HG03066 (cell line): ENCODE measurements around the gene RPS2.
A peak's percentile ranks its signal among the peaks of the same experiment; 100 is the strongest.
"Not testable (repeated sequence)": the region's sequence is repeated elsewhere in the genome, so short reads cannot be mapped to it uniquely, and the experiment has no call there.

Source experiments
- ATAC-seq: cut with Tn5 transposase; IDR thresholded peaks from one replicate; pipeline ENCODE4 v1.9.1; 2021; ENCODE audit warnings: low read depth; ENCODE audit not compliant: unreplicated experiment

The RPS2 gene

DNA sequence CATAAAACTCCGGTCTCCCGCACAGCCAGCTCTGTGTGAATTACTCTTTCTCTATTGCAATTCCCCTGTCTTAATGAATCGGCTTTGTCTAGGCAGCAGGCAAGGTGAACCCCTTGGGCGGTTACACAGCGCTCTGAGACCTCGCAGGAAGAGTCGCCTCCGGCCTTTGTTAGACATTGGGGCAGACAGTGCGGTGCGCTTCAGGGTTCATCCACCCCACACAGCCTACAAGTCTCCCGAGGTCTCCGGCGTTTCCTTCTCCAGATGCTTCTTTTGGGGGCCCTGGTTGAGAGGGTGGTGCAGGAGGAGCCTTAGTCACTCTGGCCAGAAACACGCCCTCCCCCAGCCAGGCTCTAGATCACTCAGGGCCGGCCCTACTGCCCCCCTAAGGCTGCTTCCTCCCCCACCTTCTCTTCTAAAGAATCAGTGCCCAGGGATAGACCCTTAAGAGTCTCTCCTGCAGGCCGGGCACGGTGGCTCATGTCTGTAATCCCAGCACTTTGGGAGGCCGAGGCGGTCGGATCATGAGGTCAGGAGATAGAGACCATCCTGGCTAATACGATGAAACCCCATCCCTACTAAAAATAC lies 19.9 kb downstream of the RPS2 start:
- ATAC-seq: no peak

DNA sequence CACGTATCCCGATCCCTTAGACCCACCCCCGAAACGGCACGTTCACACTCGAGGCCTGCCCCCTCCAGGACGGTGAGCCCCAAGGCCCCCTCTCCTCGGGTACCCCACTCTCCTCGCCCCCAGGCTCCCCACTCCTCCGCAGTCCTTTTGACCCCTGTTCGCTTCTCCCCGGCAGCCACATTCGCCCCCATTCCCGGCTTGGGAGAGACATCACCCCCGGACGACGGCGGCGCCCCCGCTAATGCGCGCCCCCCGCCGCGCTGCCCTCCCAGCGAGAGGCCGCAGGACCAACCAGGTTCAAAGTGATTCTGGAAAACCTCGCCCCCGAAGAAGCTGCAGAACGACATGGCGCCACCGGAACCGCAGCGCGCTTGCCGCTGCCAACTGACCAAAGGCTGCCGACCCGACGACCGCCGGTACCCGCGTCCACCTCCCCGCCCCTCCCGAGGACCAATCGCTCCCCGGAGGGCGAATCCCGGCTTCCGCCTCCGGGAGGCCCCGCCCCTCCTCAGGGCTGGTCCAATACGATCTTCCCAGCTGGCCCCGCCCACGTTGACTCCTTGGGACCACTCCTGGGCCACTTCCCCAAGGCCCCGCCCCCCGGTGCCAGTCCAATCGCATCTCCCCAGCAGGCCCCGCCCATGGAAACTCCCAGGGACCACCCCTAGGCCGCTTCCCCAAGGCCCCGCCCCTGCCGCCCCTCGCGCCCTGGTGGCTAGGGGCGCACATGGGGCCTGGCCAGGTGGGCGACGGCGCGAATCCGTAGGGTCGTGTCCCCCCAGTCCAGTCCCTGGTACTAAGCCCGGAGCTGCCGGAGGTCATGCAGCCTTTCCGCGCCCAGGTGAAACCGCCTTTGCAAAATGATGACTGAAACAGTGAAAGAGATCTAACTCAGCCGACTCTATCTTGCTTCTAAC lies 21.6 kb downstream of the RPS2 start, which contains the start of gene MSRB1:
Gene MSRB1, minus strand, starts transcription at position 390 of the 917 bp plus-strand sequence. Its CDS starts 43 bp downstream, at position 347.
- peak; percentile 83 for ATAC-seq

DNA sequence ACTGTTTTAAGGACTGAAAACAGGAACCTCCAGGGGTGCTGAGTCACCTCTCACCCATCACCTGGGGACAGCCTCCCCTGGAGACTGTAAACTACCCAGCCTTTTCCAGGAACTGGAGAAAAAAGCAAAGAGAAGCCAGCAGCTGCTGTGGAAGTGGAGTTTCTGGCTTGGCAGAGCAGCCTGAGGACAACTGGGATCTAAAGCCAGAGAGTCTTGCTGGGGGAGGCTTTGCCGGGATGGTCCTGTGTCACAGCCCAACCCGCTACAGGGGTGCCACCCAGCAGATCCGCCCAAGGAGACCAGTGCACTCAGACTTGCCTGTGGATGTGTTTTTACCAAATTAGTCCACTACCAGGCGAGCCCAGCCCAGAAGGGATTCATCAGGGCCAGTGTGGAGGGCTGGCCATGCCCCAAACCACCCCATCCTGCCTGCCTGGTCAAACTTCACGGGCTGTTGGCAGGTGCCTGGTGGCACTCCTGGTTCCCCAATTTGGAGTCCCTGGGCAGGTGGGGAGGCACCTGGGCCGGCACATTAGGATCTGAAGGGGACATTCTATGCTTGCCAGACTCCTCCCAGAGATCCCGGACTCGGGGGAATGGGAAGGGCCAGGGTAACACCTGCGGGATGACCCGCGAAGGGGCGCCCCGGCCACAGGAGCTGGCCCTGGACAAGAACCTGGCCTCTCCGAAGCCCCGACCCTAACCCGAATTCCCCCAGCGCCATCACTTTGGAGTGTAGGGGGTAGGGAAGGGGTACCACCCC lies 22.4 kb downstream of the RPS2 start:
- ATAC-seq: no peak

DNA sequence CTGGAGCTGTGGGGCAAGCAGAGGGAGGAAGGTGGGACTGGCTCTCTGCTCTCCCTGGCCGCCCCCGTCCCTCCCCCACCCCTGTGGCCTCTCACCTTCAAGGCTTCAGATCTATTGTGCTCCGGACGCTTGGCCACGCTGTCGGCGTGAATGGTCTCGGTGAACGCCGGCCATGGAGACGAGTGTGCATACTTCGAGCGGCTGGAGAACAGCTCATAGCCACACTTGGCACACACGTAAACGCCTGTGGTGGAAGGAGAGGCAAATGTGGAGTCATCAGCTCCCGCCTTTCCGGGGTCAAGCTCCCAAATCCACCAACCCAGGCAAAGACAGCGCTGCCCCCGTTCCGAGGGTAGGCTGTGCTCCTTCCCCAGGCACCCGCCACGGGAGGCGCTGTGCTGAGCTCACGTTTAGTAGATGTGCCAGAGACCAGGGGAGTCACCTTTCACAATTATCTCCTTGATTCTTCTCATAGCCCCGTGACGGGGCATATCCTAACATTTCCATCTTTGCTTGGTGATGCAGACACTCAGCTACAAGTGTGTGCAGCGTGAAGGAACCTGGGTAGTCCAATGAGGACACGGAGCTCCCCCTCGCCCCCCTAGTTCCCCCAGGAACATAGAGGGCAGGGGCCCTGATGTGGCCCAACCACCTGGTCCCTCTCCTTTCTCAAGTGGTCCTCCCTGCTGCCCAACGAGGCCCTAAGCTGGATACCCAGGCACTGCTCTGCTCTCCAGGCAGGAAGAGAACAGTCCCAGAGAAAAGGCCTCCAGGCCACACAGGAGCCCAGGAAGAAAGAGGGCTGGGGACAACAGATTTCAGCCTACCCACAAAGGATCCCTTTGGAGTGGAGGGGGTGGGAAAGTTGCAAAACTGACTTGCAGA lies 23.2 kb downstream of the RPS2 start:
- ATAC-seq: no peak

DNA sequence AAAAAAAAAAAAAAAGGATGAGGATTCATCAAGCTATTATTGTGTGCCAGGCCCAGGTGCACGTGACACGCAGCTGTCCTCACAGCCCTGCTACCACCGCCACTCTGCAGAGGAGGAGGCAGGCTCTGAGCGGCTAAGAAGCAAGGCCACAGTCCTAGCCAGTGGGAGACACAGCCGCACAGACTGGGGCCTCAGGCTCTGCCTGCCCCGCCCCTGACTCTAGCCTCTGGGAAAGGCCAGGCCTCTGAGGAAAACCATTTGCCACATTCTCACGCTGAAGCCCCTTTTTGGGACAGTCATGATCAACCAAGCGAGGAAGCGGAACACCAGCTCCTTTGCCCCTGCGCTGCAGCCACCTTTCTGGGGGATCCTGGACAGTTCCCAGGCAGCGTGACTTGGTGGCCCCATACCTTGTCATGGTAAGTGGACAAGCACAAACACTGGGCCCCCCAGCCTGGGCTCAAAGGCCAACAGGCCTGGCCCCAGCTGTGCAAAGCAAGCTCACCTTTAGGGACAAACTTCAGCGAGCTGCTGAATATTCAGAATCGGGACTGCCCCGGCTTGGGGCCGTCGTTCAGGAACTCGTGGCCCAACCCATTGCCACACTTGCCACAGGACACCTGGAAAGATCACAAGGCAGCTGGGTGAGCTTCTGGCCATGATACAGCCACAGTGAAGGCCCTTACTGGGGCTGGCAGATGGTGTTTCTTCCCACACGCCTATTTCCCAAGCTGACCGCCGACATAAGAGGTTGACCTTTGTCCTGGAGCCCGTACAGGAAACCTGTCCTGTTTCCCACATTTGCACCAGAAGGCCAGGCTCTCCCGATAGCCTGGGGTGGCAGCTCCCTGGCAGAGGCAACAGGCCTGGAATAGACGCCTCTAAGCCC lies 24.1 kb downstream of the RPS2 start:
- no peak for ATAC-seq

DNA sequence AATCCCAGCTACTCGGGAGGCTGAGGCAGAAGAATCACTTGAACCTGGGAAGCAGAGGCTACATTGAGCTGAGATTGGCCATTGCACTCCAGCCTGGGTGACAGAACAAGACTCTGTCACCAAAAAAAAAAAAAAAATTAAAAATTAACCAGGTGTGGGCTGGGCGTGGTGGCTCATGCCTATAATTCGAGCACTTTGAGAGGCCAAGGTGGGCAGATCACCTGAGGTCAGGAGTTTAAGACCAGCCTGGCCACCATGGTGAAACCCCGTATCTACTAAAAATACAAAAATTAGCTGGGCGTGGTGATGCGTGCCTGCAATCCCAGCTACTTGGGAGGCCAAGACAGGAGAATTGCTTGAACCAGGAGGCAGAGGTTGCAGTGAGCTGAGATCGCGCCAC lies 24.8 kb downstream of the RPS2 start:
- not testable (repeated sequence) for ATAC-seq

DNA sequence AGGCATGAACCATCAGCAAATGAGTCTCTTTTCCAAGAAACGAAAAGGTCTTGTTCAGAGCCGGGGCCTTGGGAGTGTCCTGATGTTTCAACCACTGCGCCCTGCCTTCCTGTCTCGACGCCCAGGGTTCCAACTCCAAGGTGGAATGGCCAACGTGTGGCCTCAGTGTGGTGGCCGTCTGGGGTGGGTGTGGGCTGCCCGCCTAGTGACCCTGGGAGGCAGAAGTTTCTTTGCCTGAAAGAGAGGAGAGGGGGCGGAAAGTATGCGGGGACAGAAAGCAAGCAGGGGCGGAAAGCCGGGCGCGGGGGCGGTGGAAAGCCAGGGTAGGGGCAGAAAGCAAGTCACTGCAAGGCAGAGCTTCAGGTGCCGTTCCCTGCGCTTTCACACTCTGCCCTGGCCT lies 25.7 kb downstream of the RPS2 start:
- ATAC-seq: no peak

DNA sequence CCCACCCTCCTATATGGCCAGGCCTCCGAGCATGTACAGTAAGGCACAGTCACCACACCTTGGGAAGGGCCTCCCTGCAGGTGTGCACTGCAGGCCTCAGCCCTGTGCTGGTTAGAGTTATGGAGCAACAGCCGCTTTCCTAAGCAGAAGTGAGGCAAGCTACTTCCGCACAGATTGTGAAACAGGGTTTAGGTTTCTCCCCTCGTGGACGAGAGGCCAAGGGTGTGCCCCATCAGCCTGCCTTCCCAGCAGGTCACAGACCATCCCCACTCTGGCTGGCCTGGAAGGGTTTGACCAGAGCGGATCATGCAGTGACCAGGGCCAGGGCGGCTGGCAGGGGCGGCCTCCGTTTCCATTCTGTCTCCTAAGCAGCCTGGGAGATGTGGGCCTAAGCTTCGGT lies 26.3 kb downstream of the RPS2 start:
- no peak for ATAC-seq

DNA sequence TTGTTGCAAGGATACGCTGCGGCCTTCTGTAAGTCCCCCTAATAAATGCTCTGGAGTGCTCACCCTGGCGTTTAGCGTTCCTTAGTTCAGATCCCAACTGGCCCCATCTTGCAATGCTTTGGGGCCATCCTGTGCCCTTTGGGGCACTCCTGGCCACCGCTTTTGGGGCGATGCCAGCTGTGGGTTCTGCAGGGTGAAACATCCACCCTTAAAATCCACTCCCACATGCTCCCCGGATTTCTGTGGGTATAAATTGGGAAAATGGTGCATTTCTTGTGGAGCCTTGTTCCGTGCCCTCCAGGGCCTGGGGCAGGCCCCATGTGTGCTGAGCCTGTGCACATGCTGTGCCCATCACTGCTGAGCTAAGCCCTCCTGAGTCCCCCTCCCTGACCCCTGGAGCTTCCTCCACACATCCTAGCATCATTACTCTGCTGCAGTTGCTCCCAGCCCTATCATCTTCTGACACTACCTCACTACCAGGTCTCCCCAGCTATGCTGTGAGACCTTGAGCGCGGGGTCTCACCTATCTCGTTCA lies 27.6 kb downstream of the RPS2 start:
- ATAC-seq: no peak

DNA sequence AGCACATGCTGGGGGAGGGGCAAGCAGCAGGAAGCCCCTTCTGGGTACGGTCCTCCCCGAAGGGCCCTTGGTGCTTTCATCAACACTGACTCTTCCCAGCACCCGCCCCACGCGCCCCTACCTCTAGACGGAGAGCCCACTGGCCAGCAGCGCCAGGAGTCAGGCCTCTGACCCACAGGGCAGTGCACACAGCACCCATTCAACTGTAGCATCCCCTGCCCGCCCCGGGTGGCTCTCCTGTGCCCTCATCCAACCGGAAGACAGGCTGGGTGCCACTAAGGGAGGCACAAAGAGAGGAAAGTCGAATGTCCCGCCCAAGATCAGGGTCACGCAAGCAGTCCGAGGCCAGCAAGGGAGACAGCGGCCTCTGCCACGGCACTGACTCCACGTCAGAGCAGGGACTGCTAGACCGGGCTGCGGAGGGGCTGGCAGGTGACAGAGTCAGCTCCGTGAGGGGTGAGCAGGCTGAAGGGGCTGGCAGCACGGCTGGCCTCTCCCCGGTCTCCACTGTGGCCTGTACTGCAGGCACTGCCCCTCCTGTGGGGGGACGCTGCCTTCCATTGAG lies 31.4 kb downstream of the RPS2 start:
- no peak for ATAC-seq

DNA sequence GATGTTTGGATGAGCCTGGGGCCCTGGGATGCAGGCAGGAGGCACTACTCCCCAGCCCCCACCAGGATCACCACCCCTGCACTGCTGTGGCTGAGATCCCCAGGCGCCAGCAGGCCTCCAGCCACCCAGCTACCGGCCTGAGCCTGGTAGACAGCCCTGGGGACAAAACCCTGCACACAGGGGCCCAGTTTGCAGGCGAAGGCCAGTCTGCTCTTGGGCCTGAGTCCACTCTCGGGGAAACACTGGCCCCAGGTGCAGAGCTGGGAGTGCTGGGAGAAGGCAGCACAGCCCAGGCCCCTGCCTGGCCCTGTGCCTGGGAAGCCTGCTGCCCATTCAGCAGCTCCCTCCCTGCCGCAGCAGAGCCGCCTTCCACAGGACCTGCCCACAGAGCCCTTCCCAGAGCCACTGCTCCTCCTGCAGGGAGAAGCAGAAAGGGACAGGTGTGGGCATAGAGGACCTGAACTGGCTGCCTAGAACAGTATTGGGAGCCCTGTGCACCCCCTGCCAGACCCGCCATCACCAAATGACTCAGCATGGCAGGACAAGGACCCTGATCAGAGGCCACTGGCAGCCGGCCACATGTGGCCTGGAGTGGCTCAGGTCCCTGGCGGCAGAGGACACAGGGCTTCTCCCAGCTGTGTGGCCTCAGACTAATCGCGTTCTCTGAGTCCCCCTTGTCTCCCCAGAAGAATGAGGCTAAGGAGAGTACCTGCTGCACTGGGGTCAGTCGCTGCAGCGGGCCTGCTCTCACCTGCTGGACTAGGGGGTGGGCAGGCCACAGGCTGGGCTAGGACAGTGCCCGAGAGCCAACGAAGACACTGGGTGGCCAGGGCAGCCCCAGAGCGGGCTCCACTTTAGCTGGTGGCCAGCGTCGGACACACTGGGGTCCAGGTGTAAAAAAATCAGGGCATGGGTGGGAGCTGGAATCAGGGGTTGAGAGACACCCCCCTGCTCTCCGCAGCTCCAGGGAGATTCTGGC lies 32.3 kb downstream of the RPS2 start:
- ATAC-seq: no peak

DNA sequence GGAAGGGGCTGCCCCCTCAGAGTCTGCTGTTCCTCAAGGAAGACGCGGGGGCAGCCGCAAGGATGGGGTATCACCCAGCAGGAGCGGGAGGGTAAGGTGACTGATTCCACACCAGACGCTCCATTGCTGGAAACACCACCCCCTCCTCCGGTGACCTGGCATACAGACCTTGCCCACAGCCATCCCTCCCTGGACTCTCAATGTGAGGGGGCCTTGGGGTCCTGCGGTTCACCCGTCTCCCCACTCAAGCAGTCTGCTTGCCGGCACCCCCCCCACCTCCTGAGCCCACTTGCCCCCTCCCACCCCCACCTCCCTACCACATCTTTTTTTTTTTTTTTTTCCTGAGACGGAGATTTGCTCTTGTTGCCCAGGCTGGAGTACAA lies 34.3 kb downstream of the RPS2 start:
- ATAC-seq: no peak

DNA sequence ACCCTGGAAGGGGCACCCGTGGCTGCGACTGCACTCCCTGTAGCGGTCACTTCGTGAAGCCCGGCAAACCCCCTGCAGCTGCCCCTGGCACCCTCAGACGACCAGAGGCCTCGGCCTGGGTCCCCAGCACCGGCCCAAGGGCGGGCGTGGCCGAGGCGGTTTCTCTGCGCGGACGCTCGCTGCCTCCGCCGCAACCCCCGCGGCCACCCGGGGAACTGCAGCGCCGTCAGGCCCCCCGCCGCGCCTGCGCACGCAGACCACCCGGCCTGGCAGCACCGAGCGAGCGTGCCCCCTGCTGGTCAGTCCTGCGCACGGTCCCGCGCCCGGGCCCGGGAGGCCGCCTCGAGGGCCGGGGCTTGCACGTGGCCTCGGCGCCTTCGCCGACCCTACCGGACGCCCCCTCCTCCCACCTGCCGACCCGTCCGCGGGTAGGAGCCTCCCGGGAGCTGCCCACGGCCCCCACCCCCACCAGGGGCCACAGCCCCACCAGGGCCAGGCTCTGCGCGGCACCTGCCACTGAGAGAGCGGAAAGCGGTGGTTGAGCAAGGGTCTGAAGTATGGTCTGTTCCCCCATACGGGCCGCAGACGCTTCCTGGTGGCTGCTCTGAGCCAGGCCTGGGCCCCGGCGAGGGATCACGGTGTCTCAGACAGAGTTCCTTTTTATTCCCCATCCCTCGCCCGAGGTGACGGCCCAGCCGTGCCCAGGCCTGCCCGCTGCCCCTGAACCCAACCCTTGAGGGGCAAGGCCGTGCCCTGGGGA lies 34.9 kb downstream of the RPS2 start:
- peak; percentile 75 for ATAC-seq

DNA sequence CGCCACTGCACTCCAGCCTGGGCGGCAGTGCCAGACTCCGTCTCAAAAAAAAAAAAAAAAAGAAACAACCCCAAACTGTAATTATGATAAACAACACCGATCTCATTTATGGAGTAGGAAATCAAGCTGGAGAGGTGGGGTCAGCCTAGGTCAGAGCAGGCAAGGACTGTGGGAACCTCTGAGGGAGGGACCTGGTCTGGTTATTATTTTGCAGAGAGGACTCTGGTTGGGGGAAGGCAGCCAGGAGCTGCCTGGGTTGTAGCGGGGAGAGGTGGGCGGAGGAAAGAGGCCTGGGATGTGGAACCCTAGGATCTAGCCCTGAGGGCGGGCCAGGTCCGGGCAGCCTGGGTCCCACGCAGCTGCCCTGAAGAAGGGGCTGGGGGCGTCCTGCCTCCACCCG lies 35.5 kb downstream of the RPS2 start:
- peak; percentile 21 for ATAC-seq

DNA sequence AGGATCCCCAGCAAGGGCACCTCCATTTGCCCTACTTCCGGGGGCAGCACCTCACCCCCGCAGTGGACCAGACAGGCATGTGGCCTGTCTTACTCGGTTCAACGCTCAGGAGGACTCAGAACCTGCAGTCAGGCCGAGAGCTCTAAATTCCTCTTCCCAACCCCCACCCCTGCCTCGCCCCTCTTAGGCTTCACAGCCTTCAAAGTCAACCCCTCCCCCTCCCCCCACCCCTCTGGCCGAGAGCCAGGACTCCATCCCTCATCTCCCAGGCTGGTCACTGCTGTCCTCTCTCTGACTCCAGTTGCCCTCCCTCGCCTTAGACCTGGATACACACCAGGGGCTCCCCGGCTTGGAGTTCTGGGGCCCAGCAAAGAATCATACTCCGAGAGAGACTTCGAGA lies 38.4 kb downstream of the RPS2 start:
- no peak for ATAC-seq

DNA sequence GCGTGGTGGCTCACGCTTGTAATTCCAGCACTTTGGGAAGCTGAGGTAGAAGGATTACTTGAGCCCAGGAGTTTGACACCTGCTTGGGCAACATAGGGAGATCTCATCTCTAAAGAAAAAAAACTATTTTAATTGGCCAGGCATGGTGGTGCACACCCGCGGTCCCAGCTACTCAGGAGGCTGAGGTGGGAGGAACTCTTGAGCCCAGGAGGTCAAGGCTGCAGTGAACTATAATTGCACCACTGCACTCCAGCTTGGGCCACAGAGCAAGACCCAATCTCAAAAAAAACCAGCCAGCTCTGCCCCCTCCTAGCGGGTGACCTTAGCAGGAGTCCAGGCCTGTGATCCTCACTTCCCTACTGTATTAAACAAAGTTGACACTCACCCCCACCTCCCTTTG lies 40.5 kb downstream of the RPS2 start:
- ATAC-seq: no peak
